ENCODE measurements around the gene BICC1. TPM values are rescaled to one million over a fixed set of nuclear protein-coding genes. Genes with fewer than 3 reads are reported as not detected.

The BICC1 gene
- polyA plus RNA-seq, 3 donors: 68.7 to 110 (median 73.0) TPM

- no peak for DNase-seq
Observed at GRCh38 chr10:58700591-58700990, 187.9 kb downstream of the BICC1 start.

- no peak for DNase-seq
Observed at GRCh38 chr10:58701405-58702135, 188.9 kb downstream of the BICC1 start.

- DNase-seq: no peak
Observed at GRCh38 chr10:58704226-58704625, 191.6 kb downstream of the BICC1 start.

DNA sequence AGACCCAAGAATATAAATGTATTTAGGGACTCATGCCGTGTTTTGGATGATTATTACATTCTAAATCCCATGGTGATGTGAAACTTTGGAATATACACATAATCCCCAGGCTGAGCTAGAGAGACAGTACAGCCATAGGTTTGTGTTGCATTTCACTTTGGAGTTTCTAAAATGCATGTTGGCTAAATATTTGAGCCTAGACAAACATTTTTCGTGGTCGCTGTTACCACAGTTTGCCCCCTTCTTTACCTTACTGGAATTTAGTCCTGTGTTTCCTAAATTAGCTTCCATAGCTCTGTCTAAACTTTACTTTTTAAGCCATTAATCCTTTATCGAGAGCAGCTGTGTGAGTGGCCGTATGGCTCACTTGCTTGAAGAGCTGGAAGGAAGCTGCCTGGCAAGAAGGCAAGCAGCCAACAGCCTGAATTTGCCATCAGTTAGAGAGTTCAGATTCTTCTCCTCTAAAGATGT lies 192.0 kb downstream of the BICC1 start:
- DNase-seq: no peak

DNA sequence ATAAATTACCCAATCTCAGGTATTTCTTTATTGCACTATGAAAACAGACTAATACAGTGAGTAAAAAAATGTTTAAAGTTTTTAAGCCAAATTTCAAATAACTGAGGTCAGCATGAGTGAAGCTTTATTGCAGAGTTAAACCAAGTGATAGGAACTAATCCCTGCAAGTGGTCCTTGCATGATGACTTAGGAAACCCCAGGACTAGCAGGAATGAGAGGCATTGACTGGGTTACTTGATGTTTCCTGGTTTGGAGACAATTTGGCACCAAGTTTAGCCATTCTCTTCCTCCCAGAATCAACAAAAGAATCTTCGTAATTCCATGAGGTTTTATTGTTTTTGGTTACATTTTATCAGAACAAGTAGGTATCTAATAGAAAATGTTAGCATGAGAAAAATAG lies 194.2 kb downstream of the BICC1 start:
- no peak for DNase-seq

DNA sequence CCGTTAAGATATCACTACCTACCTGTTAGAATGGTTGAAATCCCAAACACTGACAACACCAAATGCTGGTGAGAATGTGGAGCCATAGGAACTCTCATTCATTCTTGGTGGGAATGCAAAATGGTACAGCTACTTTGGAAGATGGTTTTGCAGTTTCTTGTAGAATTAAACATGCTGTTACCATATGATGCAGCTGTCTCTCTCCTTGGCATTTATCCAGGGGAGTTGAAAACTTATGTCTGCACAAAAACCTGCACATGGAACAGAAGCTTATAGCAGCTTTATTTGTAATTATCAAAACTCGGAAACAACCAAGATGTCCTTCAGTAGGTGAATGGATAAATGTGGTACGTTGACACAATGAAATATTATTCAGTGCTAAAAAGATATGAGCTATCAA lies 199.5 kb downstream of the BICC1 start:
- no peak for DNase-seq

DNA sequence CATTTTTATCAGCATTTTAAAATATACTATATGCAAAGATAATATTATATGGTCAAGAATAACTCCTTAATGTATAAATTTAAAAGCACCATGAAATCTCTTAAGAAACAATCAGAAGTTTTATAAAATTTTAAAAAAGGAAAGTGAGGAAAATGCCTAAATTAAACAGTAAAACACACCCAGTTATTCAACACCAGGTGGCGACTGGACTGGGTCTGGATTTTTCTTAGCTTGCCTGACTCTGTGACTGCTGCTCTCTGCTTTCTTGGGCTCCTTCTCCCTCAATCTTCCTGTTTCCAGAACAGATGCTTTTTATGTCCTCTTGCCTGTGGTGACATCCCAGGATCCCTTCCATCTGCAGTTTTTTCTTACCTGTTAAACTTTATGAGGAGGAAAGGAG lies 200.3 kb downstream of the BICC1 start:
- no peak for DNase-seq

GRCh38 chr10:58714409-58714808 lies 201.7 kb downstream of the BICC1 start:
- no peak for DNase-seq

DNA sequence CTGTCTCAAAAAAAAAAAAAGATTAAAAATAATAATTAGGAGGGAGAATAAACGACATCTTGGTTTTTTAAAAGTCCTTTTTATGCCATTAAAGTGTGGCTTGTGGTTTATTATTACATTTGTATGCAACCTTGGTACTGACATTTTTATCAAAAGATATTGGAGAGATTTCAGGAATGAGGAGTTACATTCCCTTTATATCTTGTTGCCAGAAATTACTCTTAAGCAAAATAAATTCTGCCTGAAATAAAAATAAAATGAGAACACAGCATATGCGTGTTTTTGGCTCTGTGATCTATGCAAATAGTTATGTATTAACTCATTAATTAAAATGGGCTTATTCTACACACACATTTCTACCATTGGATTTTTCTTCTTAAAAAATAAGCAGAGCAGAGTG lies 202.4 kb downstream of the BICC1 start:
- no peak for DNase-seq

DNA sequence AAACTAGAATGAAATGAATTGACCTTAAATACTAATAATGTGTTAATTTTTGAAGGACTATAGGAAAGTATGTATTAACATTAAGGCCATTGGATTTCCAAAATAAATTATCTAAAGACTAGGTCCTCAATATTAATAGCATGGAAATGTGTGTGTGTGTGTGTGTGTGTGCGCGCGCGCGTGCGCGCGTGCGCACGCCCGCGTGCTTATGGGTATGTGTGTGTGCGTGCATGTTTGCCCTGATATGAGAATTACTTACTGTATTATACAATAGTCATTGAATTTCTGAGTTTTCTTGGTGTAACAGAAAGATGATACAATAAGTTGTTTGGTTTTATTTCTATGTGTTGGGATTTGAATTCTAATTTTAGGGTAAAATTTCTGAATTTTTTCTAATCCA lies 205.9 kb downstream of the BICC1 start:
- no peak for DNase-seq

- DNase-seq: no peak
Observed at GRCh38 chr10:58721601-58722281, 209.1 kb downstream of the BICC1 start.

- DNase-seq: no peak
Observed at GRCh38 chr10:58723186-58723585, 210.5 kb downstream of the BICC1 start.

DNA sequence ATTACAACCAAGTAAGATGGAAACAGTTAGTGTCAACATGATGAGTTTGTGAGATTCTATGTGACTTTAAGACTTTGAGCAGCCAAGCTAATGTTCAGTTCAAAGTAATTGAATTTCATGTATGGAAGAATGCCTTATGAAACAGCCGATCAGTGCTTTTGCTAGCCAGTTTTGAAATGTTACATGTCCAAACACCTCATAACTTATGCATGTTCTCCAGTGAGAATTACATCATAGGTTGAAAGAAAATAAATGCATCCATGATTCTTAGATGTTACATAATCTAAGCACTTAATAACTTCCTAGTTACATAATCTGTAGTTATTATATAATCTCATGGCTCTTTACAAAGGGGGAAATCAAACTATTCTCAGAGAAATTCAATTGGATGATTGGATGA lies 211.3 kb downstream of the BICC1 start:
- DNase-seq: no peak

DNA sequence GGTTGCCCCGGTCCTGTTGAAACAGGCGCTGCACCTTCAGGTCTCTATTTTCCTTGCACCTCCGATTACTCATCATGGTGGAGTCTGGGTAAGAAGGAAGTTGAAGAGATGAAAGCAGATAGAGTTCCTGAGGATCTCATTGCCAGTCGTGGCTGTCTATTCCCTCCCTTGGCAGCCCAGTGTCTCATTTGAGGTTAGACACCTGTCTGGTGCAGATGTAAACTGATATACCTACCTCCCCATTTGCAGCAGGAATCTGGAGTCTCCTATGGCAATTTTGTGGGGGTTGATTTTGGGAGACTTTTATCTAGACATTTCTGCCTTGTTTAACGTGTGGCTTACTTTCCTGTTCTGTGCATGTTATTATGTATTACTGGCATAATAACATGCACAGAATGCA lies 212.1 kb downstream of the BICC1 start:
- DNase-seq: no peak

DNA sequence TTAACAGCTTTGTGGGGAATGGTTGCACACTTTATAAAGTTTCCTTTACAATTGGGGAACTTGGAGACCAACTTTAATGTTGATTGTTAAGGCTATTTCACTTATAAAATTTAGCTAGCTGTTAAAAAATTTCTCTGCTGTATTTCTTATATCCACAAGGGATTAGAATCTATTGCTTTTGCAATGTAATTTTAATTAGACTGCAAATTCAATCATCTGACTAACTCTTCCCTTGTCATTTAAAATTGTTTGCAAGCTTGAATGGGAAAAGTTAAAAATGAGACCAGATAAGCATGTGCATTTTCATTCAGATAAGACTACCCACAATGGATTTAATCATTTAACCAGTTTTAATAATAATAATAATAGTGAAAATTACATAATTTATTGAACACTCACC lies 213.2 kb downstream of the BICC1 start:
- DNase-seq: no peak

DNA sequence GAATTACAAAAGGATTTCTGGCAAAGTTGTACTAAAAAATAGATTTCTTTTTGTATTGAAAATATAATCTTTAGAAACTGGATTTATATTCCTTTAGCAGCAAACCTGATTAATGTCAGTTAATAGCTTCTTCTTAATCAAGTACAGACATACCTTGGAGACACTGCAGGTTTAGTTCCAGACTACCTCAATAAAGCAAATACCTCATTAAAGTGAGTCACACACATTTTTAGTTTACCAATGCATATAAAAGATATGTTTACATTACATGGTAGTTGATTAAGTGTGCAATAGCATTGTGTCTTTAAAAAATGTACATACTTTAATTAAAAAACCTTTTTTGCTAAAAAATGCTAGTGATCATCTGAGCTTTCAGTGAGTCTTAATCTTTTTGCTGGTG lies 215.0 kb downstream of the BICC1 start:
- no peak for DNase-seq

- DNase-seq: no peak
Observed at GRCh38 chr10:58731276-58731675, 218.6 kb downstream of the BICC1 start.

DNA sequence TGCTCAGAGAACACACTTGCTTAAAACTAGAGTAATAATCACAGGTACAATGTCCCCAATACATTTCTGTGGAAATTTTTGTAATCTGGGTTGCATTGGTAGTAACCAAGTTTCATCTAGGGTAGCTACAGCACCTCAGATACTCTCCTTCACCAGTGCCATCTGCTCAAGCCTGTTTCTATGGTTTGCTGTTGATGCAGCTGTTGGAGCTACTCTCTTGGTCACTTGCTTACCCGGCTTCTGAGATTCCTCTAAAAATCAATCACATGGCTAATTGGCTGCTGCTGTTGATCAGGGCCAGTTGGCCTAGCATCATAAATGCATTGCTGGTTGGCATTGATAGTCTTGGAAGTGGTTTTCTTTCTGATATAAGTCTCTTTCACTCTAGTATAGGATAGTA lies 220.8 kb downstream of the BICC1 start:
- no peak for DNase-seq

DNA sequence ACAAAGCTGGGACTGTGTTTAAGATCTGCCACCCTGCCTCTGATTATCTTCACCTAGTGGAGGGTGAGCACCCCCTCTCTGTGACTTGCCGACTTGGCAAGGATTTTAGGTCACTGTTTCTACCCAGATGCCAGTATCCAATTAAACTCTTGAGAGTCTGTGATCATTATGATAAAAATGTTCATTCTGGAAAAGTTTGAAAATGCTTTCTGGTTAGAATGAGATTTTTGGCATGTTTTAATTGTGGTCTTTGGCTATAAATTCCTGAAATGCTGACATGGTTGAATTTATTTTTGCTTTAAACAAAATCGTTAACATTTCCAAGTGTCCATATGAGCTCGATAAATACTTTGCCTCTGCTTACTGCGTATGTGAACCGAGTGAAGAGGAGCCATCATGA lies 221.4 kb downstream of the BICC1 start:
- DNase-seq: no peak

DNA sequence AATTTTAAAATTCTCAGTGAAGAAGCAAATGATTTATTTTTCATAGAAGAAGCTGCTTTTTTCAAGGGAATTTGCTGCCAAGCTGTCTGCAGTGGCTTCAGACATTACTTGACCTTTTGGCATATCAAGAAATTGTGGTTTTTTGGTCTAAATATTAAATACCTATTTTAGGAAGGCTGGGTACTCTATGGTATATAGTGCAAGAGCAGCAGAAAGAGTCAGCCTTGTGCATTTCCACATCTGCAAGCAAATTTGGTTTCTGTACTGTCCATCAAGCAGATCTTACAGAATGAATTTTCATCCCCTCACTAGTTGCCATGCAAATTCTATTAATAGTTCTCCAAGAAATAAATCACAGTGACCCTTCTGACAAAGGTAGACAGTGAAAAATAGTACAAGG lies 222.0 kb downstream of the BICC1 start:
- DNase-seq: no peak

GRCh38 chr10:58735087-58735486 lies 222.4 kb downstream of the BICC1 start:
- no peak for DNase-seq

DNA sequence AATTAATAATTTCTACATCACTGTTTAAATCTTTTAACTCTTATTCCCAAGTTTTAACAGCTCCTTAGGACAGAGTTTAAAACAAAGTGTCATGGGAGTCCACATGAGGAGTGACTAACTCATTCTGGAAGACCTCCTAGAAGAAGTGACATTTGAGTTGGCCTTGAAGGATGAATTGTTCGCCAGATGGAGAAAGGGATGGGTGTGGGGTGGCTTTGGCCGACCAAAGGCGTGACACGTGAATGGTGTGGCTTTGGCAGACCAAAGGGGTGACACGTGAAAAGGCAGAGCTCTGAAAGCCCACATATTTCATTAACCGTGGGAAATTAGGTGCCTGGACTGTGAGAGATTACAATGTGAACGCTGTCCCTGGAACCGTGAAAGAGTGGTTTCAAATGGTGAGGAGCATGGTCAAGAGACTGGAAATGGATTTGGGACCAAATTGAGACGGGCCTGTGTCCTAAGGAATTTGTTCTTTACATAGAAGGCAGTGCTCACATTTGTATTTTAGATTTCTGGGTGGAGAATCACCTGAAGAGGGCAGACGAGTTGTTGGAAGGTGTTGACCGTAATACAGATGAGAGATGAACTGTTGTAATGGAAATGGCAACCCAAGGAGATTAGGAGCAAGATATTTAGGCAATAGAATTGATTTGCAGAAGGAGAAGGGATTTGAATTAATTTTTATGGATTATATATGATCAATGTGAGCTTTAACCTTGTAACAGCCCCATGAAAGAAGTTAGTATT lies 228.1 kb downstream of the BICC1 start:
- no peak for DNase-seq

DNA sequence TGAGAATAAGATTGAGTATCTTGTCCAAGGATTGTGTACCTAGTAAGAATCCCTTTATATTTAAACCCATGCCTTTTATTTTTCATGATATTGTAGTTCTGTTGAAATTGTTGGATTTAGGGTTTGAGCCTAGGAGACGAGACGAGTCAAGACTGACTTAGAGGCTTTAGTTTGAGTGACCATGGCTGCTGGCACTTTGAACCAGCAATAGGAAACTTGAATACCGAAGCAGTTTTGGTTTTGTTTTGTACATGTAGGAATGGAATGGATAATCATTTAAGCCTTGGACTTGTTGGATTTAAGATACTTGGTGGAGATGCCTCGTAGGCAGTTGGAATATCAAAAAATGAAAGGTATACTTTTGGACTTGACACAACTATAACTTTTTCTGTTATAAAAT lies 229.0 kb downstream of the BICC1 start:
- DNase-seq: no peak
